Measurements from ENCODE around the gene KRT86.

DNA sequence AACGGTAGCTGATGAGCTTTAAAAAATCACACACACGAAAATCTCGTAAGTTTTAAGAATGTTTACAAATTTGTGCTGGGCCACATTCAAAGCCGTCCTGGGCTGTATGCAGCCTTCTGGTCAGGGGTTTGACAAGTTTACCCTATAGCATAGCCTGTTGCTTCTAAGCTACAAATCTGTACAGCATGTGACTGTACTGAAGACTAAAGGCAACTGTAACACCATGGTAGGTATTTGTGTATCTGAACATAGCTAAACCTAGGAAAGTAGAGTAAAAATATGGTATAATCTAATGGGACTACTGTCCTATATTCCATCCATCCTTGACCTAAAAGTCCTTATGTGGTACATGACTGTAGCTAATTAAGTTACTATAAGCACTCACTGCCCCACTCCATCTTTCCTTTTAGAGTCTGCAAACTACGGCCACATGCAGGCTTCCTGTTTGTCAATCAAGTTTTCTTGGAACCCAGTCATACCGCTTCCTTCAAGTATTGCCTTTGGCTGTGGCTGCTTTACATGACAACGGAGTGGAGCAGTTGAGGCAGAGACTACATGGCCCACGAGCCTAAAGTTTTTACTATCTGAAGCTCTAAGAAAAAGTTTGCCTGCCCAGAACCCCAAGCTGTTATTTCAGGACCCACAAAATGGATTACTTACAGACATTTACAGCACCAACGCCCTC lies 22.9 kb upstream of the KRT86 start:
- TF ChIP-seq POLR2AphosphoS5 (IDR thresholded peaks at IDR 0.05; ENCODE audit: low read depth, low read length), result no peak
- TF ChIP-seq MAFK (IDR thresholded peaks at IDR 0.05; ENCODE audit: low read depth, low read length), result no peak
- TF ChIP-seq RAD21 (IDR thresholded peaks at IDR 0.05 in 1 of 2, conservative IDR thresholded peaks at IDR 0.05 in 1 of 2; ENCODE audit: low read depth in 2 of 2, low read length in 2 of 2), result no peak
- TF ChIP-seq EZH2 (IDR thresholded peaks at IDR 0.05; ENCODE audit: low read depth, low read length, severe bottlenecking), result no peak
- TF ChIP-seq, protein P1, sequence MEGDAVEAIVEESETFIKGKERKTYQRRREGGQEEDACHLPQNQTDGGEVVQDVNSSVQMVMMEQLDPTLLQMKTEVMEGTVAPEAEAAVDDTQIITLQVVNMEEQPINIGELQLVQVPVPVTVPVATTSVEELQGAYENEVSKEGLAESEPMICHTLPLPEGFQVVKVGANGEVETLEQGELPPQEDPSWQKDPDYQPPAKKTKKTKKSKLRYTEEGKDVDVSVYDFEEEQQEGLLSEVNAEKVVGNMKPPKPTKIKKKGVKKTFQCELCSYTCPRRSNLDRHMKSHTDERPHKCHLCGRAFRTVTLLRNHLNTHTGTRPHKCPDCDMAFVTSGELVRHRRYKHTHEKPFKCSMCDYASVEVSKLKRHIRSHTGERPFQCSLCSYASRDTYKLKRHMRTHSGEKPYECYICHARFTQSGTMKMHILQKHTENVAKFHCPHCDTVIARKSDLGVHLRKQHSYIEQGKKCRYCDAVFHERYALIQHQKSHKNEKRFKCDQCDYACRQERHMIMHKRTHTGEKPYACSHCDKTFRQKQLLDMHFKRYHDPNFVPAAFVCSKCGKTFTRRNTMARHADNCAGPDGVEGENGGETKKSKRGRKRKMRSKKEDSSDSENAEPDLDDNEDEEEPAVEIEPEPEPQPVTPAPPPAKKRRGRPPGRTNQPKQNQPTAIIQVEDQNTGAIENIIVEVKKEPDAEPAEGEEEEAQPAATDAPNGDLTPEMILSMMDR (IDR thresholded peaks at IDR 0.05; ENCODE audit: control extremely low read depth in 1 of 3, insufficient read depth in 1 of 3, low read depth in 1 of 3, low read length in 3 of 3), result no peak
- no peak for TF ChIP-seq CREB1 (IDR thresholded peaks at IDR 0.05)
- no peak for TF ChIP-seq TEAD4 (IDR thresholded peaks at IDR 0.05; ENCODE audit: low read depth, low read length)
- no peak for TF ChIP-seq EGR1 (IDR thresholded peaks at IDR 0.05; ENCODE audit: borderline replicate concordance, low read depth, low read length)
- no peak for TF ChIP-seq POLR2A (IDR thresholded peaks at IDR 0.05; ENCODE audit: control extremely low read depth in 1 of 2, low read depth in 2 of 2, low read length in 2 of 2)
- no peak for TF ChIP-seq BACH1 (IDR thresholded peaks at IDR 0.05; ENCODE audit: low read length)
- TF ChIP-seq TAF1 (IDR thresholded peaks at IDR 0.05; ENCODE audit: low read depth, low read length), result no peak
- no peak for TF ChIP-seq RFX5 (IDR thresholded peaks at IDR 0.05; ENCODE audit: borderline replicate concordance, low read depth, low read length)
- no peak for TF ChIP-seq SIN3A (conservative IDR thresholded peaks at IDR 0.05 in 1 of 2, IDR thresholded peaks at IDR 0.05 in 1 of 2; ENCODE audit: low read depth in 1 of 2, low read length in 2 of 2)
